8988T (cell line): Measurements from ENCODE around the gene GPX1.

ENCODE experiments used
- DNase-seq: peaks from one replicate; pipeline ENCODE4 v3.0.0; 2011

Gene GPX1

DNA sequence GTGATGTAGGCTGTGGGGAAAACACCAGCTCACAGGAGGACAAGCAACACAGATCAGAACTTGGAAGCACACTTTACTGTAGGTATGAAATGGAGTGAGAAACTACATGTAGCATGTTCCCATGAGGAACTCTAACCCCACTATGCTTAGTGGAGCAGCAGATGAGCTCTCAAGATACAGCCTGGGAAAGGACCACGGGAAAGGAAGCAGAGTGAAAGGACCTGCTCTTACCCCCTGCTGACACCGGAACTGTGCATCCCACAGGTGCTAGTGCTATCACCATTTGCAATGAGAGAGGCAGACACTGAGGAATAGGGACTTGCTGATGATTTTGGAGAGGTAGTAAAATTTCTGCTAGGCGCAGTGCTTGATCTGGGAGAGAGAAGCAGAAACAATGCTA, 46.9 kb downstream of the GPX1 start:
- no peak for DNase-seq

DNA sequence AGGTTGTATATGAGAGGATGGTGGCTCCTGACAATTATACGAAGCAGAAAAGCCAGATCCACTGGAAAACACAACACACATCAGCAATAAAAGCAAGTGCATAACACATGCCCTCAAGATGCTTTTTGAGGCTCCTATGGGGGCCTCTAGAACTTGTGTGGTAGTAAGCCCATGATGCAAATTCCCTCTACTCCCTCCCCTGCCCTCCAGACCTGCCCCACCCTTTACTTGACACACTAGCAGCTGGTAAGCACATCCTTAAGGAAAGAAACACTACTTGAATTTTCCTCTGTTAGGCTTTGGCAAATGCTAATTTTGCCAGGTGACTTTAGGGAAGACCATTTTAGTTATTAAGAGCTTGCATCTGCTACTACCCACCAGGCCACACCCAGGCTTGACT, 47.5 kb downstream of the GPX1 start:
- DNase-seq = no peak
